ENCODE data around the gene CALHM2.

The CALHM2 gene

GRCh38 chr10:103445767-103446567 lies 6.2 kb downstream of the CALHM2 start:
- Histone ChIP-seq H3K27ac (ENCODE audit: poor library complexity, severe bottlenecking) (no peak overlapping the region), H3K9me3 (ENCODE audit: severe bottlenecking) (no peaks in the 10 kb centered on the region), H3K4me1 (ENCODE audit: insufficient read depth, poor library complexity, severe bottlenecking) (peaks cover 2% of the 10 kb centered on the region), H3K27me3 (ENCODE audit: insufficient read depth, poor library complexity, severe bottlenecking) (no peaks in the 10 kb centered on the region), H3K36me3 (ENCODE audit: low read depth) (peaks cover 57% of the 10 kb centered on the region), H3K4me3 (ENCODE audit: severe bottlenecking) (no peak overlapping the region)
- no peak for DNase-seq (ENCODE audit: low spot score)
- no peak for TF ChIP-seq CTCF (IDR thresholded peaks at IDR 0.05; ENCODE audit: poor library complexity, severe bottlenecking)
- no peak for ATAC-seq (ENCODE audit: low read depth)

- Histone ChIP-seq H3K4me1 (ENCODE audit: insufficient read depth, poor library complexity, severe bottlenecking) (peaks cover 2% of the 10 kb centered on the region), H3K9me3 (ENCODE audit: severe bottlenecking) (no peaks in the 10 kb centered on the region), H3K4me3 (ENCODE audit: severe bottlenecking) (no peak overlapping the region), H3K27ac (ENCODE audit: poor library complexity, severe bottlenecking) (no peak overlapping the region), H3K36me3 (ENCODE audit: low read depth) (peaks cover 63% of the 10 kb centered on the region), H3K27me3 (ENCODE audit: insufficient read depth, poor library complexity, severe bottlenecking) (no peaks in the 10 kb centered on the region)
- TF ChIP-seq CTCF (IDR thresholded peaks at IDR 0.05; ENCODE audit: poor library complexity, severe bottlenecking): no peak
- DNase-seq (ENCODE audit: low spot score) (no peak), ATAC-seq (ENCODE audit: low read depth) (no peak)
These were observed 6.8 kb downstream of the CALHM2 start for GRCh38 chr10:103445366-103445765.

- H3K4me3 ChIP-seq (ENCODE audit: severe bottlenecking): no peak overlapping the region
- peaks cover 2% of the 10 kb centered on the region for H3K4me1 ChIP-seq (ENCODE audit: insufficient read depth, poor library complexity, severe bottlenecking)
- no peak for ATAC-seq (ENCODE audit: low read depth)
- no peaks in the 10 kb centered on the region for H3K27me3 ChIP-seq (ENCODE audit: insufficient read depth, poor library complexity, severe bottlenecking)
- H3K27ac ChIP-seq (ENCODE audit: poor library complexity, severe bottlenecking): no peak overlapping the region
- DNase-seq (ENCODE audit: low spot score): no peak
- peaks cover 72% of the 10 kb centered on the region for H3K36me3 ChIP-seq (ENCODE audit: low read depth)
- H3K9me3 ChIP-seq (ENCODE audit: severe bottlenecking): no peaks in the 10 kb centered on the region
- no peak for TF ChIP-seq CTCF (IDR thresholded peaks at IDR 0.05; ENCODE audit: poor library complexity, severe bottlenecking)
These were observed 7.7 kb downstream of the CALHM2 start for GRCh38 chr10:103444478-103444877.

DNA sequence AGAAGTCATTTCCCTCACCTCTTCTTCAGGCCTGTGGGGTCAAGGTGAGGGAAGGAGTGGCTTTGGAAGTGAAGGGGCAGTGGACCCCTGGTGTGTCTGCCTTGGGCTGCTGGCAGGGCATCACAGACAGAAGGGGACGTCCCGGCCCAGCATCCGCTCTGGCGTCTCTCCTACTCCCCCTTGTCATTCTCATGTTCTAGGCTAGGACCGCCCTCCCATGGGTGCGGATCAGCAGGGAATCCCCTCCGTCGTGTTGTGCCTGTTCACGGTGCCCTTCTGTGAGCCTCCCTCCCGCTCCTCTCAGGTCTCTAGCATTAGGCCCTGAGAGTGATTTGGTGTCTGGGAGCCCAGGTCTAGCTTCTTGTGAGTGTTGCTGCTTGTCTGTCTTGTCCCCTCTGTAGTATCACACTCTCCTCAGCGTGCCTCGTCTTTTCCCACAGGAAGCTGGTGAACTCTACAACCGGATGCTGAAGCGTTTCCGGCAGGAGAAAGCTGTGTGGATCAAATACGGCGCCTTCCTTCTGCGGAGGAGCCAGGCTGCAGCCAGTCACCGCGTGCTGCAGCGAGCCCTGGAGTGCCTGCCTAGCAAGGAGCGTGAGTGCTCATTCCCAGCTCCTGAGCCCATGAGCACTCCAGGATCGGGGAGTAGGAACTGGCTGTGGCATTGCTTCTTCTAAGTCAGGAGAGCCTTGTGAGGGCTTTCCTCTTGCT lies 8.5 kb downstream of the CALHM2 start:
- H3K9me3 ChIP-seq (ENCODE audit: severe bottlenecking): no peaks in the 10 kb centered on the region
- no peak for TF ChIP-seq CTCF (IDR thresholded peaks at IDR 0.05; ENCODE audit: poor library complexity, severe bottlenecking)
- DNase-seq (ENCODE audit: low spot score) (no peak), ATAC-seq (ENCODE audit: low read depth) (no peak)
- H3K4me1 ChIP-seq (ENCODE audit: insufficient read depth, poor library complexity, severe bottlenecking): no peaks in the 10 kb centered on the region
- peaks cover 81% of the 10 kb centered on the region for H3K36me3 ChIP-seq (ENCODE audit: low read depth)
- no peak overlapping the region for H3K4me3 ChIP-seq (ENCODE audit: severe bottlenecking)
- no peaks in the 10 kb centered on the region for H3K27me3 ChIP-seq (ENCODE audit: insufficient read depth, poor library complexity, severe bottlenecking)
- H3K27ac ChIP-seq (ENCODE audit: poor library complexity, severe bottlenecking): no peak overlapping the region

All from RWPE2 (cell line).